Neural progenitor cell (in vitro differentiated cells): ENCODE data around the gene PLIN4. TPM values are rescaled to one million over a fixed set of nuclear protein-coding genes. Genes with fewer than 3 reads are reported as not detected.

ENCODE experiments used
- DNase-seq: peaks from one replicate; pipeline ENCODE4 v3.0.0-alpha.2; 2016; ENCODE audit warnings: low spot score
- H2AFZ ChIP-seq: fragments of 200-600 bp; sonication (generic); replicated peaks from 2 replicates; pipeline ENCODE4 v1.6.1; 2016; ENCODE audit warnings: antibody characterized with exemption
- H3F3A ChIP-seq: fragments of 200-600 bp; sonication (generic); 2 replicates; pipeline ENCODE4 v1.6.1; 2016; ENCODE audit warnings: antibody characterized with exemption, low read depth
- H3K27ac ChIP-seq: fragments of 200-600 bp; sonication (generic); 2 replicates; pipeline ENCODE4 v1.5.1; 2016; ENCODE audit warnings: mild to moderate bottlenecking
- H3K27me3 ChIP-seq: fragments of 200-600 bp; sonication (generic); 2 replicates; pipeline ENCODE4 v1.6.1; 2016; ENCODE audit warnings: mild to moderate bottlenecking, moderate library complexity
- H3K36me3 ChIP-seq: fragments of 200-600 bp; sonication (generic); 2 replicates; pipeline ENCODE4 v1.5.1; 2016
- H3K4me1 ChIP-seq: fragments of 200-600 bp; sonication (generic); 2 replicates; pipeline ENCODE4 v1.6.1; 2016; ENCODE audit warnings: mixed run types
- H3K4me2 ChIP-seq: fragments of 200-600 bp; sonication (generic); 2 replicates; pipeline ENCODE4 v1.6.1; 2016
- H3K4me3 ChIP-seq: fragments of 200-600 bp; sonication (generic); 2 replicates; pipeline ENCODE4 v1.5.1; 2016
- H3K79me2 ChIP-seq: fragments of 200-600 bp; sonication (generic); 2 replicates; pipeline ENCODE4 v1.6.1; 2016; ENCODE audit warnings: low read depth
- H3K9ac ChIP-seq: fragments of 200-600 bp; sonication (generic); 2 replicates; pipeline ENCODE4 v1.6.1; 2016
- H3K9me3 ChIP-seq: fragments of 200-600 bp; sonication (generic); 2 replicates; pipeline ENCODE4 v1.5.1; 2016; ENCODE audit warnings: low read depth
- H4K20me1 ChIP-seq: fragments of 200-600 bp; sonication (generic); 2 replicates; pipeline ENCODE4 v1.6.1; 2016; ENCODE audit warnings: low read depth
- H3K27ac Mint-ChIP-seq: 3 replicates; pipeline ENCODE4 v1.8.0; 2021; ENCODE audit warnings: mixed read lengths
- H3K27me3 Mint-ChIP-seq: 2 replicates; pipeline ENCODE4 v1.8.0; 2022; ENCODE audit warnings: low read depth, mild to moderate bottlenecking, inconsistent platforms, moderate library complexity, mixed read lengths; ENCODE audit not compliant: insufficient read depth
- H3K36me3 Mint-ChIP-seq: 3 replicates; pipeline ENCODE4 v1.8.0; 2021; ENCODE audit warnings: mixed read lengths
- H3K4me1 Mint-ChIP-seq: 3 replicates; pipeline ENCODE4 v1.8.0; 2021; ENCODE audit warnings: mixed read lengths
- H3K4me3 Mint-ChIP-seq: 3 replicates; pipeline ENCODE4 v1.8.0; 2021; ENCODE audit warnings: mild to moderate bottlenecking, moderate library complexity, mixed read lengths
- H3K9me3 Mint-ChIP-seq: 3 replicates; pipeline ENCODE4 v1.8.0; 2020; ENCODE audit warnings: mixed read lengths
- EZH2 ChIP-seq: fragments of 200-600 bp; sonication (generic); IDR thresholded peaks from 2 replicates; pipeline ENCODE4 v1.6.1; 2017; ENCODE audit warnings: antibody characterized with exemption, mild to moderate bottlenecking, moderate library complexity
- EZH2phosphoT487 ChIP-seq: fragments of 200-600 bp; sonication (generic); IDR thresholded peaks from 2 replicates; pipeline ENCODE4 v1.6.1; 2017; ENCODE audit warnings: antibody characterized with exemption
- total RNA-seq: library from RNA; depleted of rRNA; stranded (reverse); fragments of >200 nt; gene quantifications from 2 replicates; pipeline ENCODE4 v1.2.3, GENCODE V29; 2015; ENCODE audit warnings: low replicate concordance
- TF ChIP-seq, protein P1 (sequence below): fragments of 200-600 bp; sonication (generic); IDR thresholded peaks from 2 replicates; pipeline ENCODE4 v1.5.1; 2017; ENCODE audit warnings: antibody characterized with exemption, mild to moderate bottlenecking

Gene PLIN4
- total RNA-seq, 1 donor from 2014 or later: not detected

DNA sequence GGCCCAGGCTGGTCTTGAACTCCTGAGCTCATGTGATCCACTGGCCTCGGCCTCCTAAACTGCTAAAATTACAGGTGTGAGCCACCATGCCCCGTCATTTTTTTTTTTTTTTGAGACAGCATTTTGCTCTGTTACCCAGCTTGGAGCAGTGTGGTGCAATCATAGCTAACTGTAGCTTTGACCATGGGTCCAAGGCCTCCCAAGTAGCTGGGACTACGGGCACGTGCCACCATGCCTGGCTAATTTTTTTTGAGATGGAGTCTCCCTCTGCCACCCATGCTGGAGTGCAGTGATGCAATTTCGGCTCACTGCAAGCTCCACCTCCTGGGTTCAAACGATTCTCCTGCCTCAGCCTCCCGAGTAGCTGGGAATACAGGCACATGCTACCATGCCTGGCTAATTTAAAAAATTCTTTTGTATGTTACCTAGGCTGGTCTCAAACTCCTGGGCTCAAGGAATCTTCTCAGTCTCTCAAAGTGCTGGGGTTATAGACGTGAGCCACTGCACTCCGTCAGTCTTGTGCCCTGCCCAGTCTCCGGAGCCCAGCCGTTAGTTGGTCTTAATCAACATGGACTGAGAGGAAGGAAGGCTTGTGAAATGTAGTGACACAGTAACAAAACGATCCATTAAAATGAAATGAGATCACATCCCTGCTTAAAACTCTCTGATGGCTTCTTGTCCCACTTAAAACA lies 23.0 kb upstream of the PLIN4 start:
- Histone ChIP-seq H4K20me1 (no peaks in the 10 kb centered on the region), H3K27ac (no peak overlapping the region), H3K9ac (no peak overlapping the region), H3K27me3 (peaks cover 13% of the 10 kb centered on the region), H3K9me3 (no peaks in the 10 kb centered on the region), H3K36me3 (no peaks in the 10 kb centered on the region), H3F3A (peaks cover 2% of the 10 kb centered on the region), H3K4me1 (no peaks in the 10 kb centered on the region), H2AFZ (no peak overlapping the region), H3K4me2 (no peak overlapping the region), H3K4me3 (no peak overlapping the region), H3K79me2 (no peaks in the 10 kb centered on the region)
- H3K36me3 Mint-ChIP-seq: no peaks in the 10 kb centered on the region
- peaks cover 5% of the 10 kb centered on the region for H3K4me1 Mint-ChIP-seq
- H3K9me3 Mint-ChIP-seq: no peaks in the 10 kb centered on the region
- peak overlapping the region; percentile 82 for H3K27ac Mint-ChIP-seq
- no peak for DNase-seq
- peaks cover 4% of the 10 kb centered on the region for H3K27me3 Mint-ChIP-seq
- TF ChIP-seq EZH2: no peak
- TF ChIP-seq, protein P1, sequence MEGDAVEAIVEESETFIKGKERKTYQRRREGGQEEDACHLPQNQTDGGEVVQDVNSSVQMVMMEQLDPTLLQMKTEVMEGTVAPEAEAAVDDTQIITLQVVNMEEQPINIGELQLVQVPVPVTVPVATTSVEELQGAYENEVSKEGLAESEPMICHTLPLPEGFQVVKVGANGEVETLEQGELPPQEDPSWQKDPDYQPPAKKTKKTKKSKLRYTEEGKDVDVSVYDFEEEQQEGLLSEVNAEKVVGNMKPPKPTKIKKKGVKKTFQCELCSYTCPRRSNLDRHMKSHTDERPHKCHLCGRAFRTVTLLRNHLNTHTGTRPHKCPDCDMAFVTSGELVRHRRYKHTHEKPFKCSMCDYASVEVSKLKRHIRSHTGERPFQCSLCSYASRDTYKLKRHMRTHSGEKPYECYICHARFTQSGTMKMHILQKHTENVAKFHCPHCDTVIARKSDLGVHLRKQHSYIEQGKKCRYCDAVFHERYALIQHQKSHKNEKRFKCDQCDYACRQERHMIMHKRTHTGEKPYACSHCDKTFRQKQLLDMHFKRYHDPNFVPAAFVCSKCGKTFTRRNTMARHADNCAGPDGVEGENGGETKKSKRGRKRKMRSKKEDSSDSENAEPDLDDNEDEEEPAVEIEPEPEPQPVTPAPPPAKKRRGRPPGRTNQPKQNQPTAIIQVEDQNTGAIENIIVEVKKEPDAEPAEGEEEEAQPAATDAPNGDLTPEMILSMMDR: no peak
- TF ChIP-seq EZH2phosphoT487: no peak
- no peak overlapping the region for H3K4me3 Mint-ChIP-seq

DNA sequence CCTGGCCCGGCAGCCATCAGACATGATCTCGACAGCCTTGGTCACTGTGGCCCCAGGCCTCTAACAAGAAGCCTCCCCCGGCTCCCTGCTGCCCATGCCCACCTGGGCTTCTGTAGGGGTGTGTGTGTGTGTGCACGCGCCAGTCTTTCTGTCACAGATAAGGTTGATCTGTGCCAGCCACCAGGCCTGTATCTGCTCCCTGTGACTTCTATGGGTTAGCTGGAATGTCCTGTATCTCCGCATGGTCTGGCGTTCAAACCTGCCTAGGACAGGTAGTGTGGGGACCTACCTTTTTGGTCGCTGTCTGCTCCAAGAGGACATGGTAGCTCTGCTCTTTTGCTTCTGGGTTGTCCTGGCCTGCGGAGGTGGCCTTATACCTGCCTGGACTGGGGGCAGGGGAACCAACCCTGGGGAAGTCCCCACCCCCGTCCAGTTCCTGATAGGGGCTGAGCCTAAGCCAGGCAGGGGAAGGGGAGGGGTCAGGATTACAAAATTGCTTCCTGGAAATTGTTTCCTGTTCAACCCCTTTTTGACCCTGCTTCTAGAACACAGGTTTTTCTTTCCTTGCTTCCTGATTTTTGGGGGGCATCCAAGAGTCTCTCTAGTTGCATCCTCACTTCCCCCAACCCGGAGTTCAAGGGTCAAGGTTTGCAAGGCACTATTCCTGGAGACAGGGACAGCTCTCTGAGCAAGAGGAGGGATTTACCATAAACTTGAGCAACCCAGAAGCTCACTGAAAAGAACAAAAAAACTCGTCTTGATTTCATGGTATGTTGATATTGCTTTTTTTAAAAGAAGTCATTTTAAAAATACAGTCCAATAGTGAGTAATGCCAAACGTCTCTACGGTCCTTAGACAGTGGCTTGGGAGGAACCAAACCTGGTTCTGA lies 21.7 kb upstream of the PLIN4 start, which contains the start of gene LRG1:
Gene LRG1, minus strand, starts transcription at position 344 of the 889 bp plus-strand sequence. Its CDS starts 23 bp downstream, at position 321.
- H3K9ac ChIP-seq: no peak within 1 kb of the TSS
- no peaks in the 10 kb centered on the region for H3K9me3 ChIP-seq
- H3K4me1 Mint-ChIP-seq: peaks cover 11% of the 10 kb centered on the region
- H3K79me2 ChIP-seq: no peaks in the 10 kb centered on the region
- H3K4me1 ChIP-seq: peaks cover 4% of the 10 kb centered on the region
- peaks cover 2% of the 10 kb centered on the region for H3F3A ChIP-seq
- no peak within 1 kb of the TSS for H3K4me3 ChIP-seq
- H3K36me3 Mint-ChIP-seq: no peaks in the 10 kb centered on the region
- no peak within 1 kb of the TSS for H3K27ac ChIP-seq
- no peak within 1 kb of the TSS for H3K4me3 Mint-ChIP-seq
- H4K20me1 ChIP-seq: no peaks in the 10 kb centered on the region
- no peaks in the 10 kb centered on the region for H3K9me3 Mint-ChIP-seq
- H3K27me3 Mint-ChIP-seq: peaks cover 4% of the 10 kb centered on the region
- H2AFZ ChIP-seq: no peak within 1 kb of the TSS
- no peak within 1 kb of the TSS for H3K4me2 ChIP-seq
- peaks cover 18% of the 10 kb centered on the region for H3K27me3 ChIP-seq
- TF ChIP-seq EZH2 (no peak), EZH2phosphoT487 (no peak)
- TF ChIP-seq, protein P1: no peak
- no peaks in the 10 kb centered on the region for H3K36me3 ChIP-seq
- DNase-seq: no peak
- peak within 1 kb of the TSS; percentile 46 for H3K27ac Mint-ChIP-seq

DNA sequence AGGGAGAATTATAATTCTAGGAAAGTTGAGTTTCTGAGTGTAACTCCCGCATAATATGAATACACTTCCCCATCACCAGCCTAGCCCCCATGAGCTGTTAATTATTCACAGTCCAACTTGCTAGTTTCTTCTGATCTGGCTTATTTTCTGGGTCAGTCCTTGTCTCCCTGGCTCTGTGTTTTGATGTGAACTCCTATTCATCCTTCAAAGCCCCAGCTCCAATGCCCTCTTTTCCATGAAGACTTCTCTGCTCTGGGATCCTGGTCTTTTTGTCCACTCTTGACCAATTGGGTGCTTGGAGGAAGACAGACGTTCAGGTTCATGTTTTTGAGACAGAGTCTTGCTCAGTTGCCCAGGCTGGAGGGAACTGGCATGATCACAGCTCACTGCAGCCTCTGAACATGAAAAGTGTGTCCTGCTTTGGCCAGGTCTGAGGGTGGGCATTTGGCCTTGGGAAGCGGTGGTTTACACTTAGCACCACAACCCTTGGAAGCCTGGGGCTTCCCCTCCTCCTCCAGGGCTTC lies 20.9 kb upstream of the PLIN4 start:
- H3K4me3 Mint-ChIP-seq: no peak overlapping the region

More for the DNA sequence above, 20.9 kb upstream of the PLIN4 start:
- H3K36me3 ChIP-seq: no peaks in the 10 kb centered on the region
- H3K27me3 ChIP-seq: peaks cover 25% of the 10 kb centered on the region
- H3F3A ChIP-seq: peaks cover 2% of the 10 kb centered on the region
- peaks cover 3% of the 10 kb centered on the region for H4K20me1 ChIP-seq
- no peak overlapping the region for H3K9ac ChIP-seq
- no peaks in the 10 kb centered on the region for H3K9me3 ChIP-seq
- H2AFZ ChIP-seq: no peak overlapping the region
- peaks cover 7% of the 10 kb centered on the region for H3K4me1 ChIP-seq
- no peak overlapping the region for H3K27ac ChIP-seq
- H3K4me3 ChIP-seq: no peak overlapping the region
- H3K4me2 ChIP-seq: no peak overlapping the region
- H3K79me2 ChIP-seq: no peaks in the 10 kb centered on the region
- H3K36me3 Mint-ChIP-seq: no peaks in the 10 kb centered on the region
- H3K9me3 Mint-ChIP-seq: no peaks in the 10 kb centered on the region
- TF ChIP-seq, protein P1: no peak
- TF ChIP-seq EZH2: no peak
- no peak for TF ChIP-seq EZH2phosphoT487
- peaks cover 11% of the 10 kb centered on the region for H3K4me1 Mint-ChIP-seq
- no peak for DNase-seq
- H3K27me3 Mint-ChIP-seq: peaks cover 4% of the 10 kb centered on the region
- peak overlapping the region; percentile 46 for H3K27ac Mint-ChIP-seq
